Activated CD4-positive, alpha-beta T cell treated with anti-CD3 and anti-CD28 coated beads, Interleukin-2, Interleukin-4, amounts not matched to agents 100 ng/mL and 50 ng/mL, durations not matched to agents 16 hours and 8 hours (primary cell): ENCODE data around the gene PRTFDC1.

Source experiments
- DNase-seq: peaks from one replicate; pipeline ENCODE4 v3.0.0-alpha.2; 2020; ENCODE audit warnings: low spot score

PRTFDC1 gene

DNA sequence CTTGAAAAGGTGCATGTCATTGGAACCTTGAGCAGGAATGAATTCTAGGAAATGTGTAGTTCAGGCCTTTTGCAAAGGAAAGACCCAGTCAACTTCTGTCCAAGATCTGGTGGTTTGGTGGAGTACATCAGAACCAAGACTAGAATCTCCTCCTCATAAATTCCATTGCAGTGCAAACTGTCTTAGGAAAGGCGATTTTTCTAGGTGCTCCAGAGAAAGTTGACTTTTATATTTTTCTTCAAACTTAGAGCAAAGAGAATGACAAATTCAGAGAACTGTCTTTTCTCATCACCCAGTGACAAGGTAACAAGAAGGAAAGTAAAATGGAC, 50.0 kb downstream of the PRTFDC1 start:
- DNase-seq = no peak

DNA sequence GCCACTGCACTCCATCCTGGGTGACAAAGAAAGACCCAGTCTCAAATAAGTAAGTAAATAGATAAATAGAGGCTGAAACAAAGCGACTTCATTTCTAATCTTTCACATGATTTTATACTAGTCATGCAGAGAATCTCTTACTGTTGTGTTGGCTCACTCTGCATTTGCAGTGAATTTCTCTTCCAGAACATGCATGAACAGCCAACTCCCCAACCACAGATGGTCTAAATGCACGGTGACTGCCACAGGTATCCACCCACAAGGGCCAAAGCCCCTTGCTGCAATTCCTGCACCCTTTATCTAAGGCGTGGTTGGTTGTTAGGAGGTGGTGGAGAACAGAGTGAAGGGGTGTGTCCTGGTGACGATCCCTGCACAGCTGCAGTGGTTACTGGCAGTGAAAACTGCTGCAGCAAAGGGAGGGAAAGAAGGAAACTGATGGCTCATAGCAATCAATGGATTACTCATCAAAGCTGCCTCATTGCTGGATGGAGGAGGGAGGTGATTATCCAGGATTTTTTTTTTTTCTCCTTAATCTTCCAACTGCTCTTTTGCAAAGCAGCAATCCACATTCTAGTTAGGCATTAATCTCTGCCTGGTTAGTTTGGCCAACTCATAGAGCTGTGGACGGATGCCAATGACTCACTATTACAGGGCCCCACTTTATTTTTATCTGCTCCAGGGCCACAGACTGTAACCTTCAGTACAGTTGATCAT, 50.6 kb downstream of the PRTFDC1 start:
- DNase-seq = peak; percentile 30

DNA sequence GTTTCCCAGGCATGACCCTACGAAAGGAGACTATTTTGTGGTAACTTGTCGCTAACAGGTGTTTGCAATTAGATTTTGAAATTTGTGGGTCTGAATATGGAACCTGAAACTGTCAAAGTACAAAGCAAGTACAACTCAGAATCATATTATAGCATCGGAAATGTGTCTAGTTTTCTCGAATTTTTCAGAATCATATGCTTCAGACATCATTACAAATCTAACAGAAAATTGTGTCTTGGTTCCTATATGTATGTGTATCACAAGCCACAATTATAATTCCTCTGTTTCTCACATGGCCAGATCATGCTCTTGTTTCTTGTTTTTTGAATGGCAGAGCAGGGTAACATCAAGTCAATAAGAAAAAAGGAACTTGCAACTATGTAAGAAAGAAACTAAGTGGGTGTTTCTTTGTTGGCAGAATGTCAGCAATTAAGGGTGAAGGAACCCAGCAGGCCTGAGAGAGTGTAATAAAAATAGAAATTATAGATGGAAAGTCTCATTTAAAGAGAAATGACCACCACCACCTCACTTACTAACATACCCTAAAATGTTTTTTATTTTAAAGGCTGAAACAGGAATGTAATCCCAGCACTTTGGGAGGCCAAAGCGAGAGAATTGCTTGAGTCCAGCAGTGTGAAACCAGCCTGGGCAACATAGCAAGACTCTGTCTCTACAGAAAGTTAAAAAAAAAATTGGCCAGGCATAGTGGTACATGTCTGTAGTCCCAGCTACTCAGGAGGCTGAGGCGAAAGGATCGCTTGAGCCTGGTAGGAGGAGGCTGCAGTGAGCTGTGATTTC, 51.3 kb downstream of the PRTFDC1 start:
- DNase-seq = peak; percentile 59

GRCh38 chr10:24899571-24899970, 52.8 kb downstream of the PRTFDC1 start:
- no peak for DNase-seq

DNA sequence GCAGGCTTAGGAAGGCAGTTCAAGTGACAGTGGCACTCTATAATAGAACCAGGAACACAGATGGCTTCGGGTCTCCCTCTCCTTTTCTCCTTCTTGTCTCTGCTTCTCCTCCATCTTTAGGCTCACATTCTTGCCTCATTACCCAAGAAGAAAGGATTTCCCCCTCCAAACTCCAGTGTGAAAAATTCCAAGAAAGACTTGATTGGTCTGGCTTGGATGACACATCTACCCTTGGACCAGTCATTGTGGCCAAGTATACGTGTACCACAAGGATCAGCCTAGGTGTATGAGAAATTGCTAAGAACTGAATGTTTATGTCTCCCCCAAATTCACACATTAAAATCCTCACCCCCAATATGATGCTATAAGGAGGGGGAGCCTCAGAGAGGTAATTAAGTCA, 53.9 kb downstream of the PRTFDC1 start:
- DNase-seq = no peak

DNA sequence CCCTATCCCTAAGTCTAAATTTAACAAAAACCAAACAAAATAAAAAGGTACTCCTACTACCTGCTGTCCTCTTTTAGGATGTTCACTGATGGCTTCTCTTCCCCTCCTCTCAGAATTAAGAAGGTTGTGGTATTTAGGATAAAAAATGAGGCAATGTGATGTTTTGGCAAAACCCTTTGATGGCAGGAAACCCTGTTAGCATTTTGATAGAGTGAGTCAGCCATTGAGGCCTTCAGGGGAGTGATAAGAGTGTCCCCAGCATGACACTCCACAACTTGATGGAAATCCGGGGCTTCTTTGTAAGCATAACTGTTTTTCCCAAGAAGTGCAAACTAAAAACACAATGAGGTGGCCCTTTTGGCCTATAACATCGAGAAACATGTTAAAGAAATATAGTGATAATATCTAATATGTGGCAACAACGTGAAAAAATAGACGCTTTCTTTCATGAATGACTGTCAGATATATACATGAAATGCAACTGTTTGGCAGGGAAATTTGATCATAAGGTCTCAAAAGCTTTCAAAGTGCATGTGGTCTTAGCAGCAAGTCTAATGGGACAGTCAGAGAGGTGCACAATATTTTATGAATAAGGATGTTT, 55.0 kb downstream of the PRTFDC1 start:
- DNase-seq = no peak

DNA sequence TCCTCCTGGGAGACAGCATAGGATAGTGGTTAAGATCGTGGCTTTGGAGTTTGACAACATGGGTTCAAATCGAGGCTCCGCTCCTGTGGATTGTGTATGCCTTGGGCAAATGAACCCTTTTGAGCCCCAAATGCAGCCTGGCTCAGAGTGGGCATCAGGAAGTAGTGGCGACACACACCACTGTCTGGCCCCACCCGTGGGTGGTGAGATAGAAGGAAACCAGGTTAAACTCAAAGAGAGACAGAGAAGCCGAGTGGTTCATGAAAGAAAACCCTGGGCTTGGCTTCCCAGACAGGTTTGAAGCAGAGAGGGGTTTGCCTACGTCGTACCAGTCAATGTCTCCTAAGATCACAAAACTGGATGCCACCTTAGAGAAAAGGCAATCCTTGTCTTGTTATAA, 57.7 kb downstream of the PRTFDC1 start:
- DNase-seq = no peak

DNA sequence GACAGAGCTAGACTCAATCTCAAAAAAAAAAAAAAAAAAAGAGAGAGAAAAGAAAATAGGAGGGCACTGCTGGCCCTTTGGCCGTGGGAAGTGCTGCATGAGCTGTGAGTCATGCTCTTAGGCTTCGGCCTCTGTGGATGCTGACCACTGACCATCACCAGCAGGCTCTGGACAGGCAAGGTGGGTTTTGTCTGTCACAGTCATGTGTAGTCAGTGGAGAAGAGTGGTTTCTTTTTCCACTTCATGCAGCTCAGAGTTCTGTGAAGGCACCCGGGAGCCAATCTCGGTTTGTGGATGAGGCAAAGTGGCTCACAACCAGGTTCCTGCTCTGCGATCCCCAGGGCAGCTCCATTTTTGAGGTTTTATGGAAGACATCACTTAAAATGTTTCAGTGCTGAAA, 58.1 kb downstream of the PRTFDC1 start:
- DNase-seq = no peak

GRCh38 chr10:24893127-24893526, 59.3 kb downstream of the PRTFDC1 start:
- DNase-seq = no peak

DNA sequence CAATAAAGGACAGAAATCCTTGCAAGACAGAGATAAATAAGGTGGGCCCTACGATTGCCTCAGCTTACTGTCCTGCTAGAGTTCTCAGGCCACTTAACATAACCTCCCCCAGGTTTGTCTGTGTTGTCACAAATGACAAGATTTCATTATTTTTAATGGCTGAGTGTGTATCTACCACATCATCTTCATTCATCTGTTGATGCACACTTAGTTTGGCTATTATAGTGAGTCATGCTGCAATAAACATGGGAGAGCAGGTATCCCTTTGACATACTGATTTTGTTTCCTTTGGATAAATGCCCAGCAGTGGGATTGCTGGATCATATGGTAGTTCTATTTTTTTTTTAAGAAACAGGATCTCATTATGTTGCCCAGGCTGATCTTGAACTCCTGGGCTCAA, 60.6 kb downstream of the PRTFDC1 start:
- no peak for DNase-seq

DNA sequence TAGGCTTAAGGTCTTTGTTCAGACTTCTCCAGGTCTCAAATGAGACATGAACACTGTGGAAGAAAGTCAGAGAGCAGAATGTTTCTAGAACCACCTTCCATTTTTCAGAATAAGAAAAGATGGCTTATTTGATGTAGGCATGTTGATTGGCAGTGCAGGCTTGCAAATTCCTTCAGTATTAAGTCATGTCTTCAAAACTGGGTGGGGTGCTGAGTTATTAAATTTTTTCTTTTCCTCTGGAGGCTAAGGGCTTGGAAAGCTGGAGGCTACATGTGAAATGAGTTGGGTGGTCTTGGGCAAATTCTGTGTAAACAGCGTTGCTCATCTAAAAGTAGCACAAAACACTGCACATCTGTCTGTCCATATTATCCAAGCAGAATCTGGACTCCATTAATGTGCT, 62.8 kb downstream of the PRTFDC1 start:
- no peak for DNase-seq

- no peak for DNase-seq
Measured at GRCh38 chr10:24887855-24888231, 64.6 kb downstream of the PRTFDC1 start.

GRCh38 chr10:24886290-24886680, 66.1 kb downstream of the PRTFDC1 start:
- no peak for DNase-seq

DNA sequence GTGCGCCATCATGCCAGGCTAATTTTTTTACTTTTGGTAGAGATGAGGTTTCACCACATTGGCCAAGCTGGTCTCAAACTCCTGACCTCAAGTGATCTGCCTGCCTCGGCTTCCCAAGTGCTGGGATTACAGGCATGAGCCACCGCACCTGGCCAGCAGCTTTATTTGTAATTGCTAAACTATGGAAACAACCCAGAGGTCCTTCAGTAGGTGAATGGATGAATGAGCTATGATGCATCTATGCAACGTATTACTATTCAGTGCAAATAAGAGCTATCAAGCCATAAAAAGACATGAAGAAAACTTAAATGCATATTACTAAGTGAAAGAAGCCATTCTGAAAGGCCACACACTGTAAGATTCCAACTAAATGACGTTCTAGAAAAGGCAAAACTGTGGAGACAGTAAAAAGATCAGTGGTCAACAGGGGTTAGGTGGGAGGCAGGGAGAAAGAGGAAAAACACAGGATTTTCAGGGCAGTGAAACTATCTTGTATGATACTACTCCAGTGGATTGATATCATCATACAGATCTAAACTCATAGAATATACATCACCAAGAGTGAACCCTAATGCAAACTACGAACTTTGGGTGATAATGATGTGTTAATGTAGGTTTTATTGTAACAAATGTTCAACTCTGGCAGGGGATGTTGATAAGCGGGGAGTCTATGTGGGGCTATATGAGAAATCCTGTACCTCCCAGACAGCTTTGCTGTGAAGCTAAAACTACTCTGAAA, 66.7 kb downstream of the PRTFDC1 start:
- DNase-seq = no peak

GRCh38 chr10:24884793-24885192, 67.6 kb downstream of the PRTFDC1 start:
- no peak for DNase-seq

- no peak for DNase-seq
Measured at GRCh38 chr10:24884316-24884715, 68.1 kb downstream of the PRTFDC1 start.

DNA sequence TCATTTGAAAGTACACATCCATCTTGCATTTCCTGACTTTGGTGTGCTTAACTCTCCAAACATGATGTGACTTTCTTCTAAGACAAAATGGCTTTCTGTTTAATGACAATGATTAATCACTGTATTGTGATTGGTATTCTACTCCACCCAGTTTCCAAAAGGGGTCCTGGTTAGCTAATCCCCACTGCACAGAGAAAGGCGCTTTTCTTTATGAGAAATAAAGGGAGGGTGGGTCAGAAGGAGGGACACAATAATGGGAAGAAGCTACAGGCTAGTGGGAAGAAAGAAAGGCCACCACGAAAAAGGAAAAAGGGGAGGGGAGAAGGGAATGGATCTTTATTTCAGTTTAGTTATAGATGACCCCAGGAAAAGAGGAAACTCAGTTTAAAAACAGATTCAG, 69.2 kb downstream of the PRTFDC1 start:
- DNase-seq = no peak

DNA sequence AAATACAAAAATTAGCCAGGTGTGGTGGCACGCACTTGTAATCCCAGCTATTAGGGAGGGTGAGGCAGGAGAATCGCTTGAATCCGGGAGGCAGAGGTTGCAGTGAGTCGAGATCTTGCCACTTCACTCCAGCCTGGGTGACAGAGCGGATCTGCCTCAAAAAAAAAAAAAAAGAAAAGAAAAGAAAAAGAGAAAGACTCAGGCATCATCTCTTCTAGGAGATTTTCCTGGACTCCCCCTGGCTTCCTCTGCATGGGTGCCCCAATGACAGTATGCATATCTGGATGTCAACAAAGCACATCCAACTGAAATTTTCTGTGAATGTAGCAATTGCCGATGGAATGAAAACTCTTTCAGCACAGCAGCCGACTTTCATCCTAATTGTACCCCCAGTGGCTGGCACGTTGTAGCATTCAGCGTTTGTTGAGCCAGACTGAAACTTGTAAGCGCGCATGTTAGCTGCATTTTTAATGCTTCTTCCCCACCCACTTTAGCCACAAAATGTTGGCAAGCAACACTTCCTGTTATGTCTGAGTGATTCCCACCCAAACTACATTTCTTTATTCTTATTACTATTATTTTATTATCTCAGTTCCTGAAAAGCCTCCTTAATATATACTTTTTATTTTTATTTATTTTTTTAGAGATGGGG, 70.2 kb downstream of the PRTFDC1 start:
- DNase-seq = peak; percentile 59

DNA sequence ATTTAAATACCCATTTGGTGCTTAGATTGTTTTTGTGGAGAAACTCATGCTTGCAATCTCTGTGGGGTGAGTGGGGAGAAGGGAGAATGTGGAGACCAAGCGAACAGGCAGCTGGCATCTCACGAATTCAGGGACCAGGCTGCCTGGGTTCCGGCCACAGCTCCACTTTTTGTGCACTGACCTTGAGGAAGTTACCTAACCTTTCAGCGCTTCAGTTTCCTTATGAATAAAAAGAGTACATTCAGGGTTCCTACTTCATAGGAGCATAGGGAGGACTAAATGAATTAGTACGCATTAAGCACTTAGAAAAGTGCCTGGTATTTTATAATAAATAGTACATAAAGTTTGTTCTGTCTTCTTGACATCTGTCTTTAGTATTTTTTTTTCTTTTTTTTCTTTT, 72.5 kb downstream of the PRTFDC1 start:
- no peak for DNase-seq

- no peak for DNase-seq
Measured at GRCh38 chr10:24874133-24874532, 78.3 kb downstream of the PRTFDC1 start.

GRCh38 chr10:24873281-24873683, 79.1 kb downstream of the PRTFDC1 start:
- DNase-seq = no peak

DNA sequence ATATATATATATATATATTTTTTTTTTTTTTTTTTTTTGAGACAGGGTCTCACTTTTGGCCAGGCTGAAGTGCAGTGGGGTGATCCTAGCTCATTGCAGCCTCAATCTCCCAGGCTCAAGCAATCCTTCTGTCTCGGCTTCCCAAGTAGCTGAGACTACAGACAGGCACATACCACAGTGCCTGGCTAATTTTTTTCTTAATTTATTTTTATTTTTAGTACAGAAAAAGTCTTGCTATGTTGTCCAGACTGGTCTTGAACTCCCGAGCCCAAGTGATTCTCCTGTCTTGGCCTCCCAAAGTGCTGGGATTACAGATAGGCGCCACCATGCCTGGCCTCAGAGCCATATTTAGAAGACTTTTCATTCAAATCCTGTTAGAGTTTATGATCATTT, 79.6 kb downstream of the PRTFDC1 start:
- DNase-seq = no peak
